ENCODE results near the gene RANBP9. TPM values are rescaled to one million over a fixed set of nuclear protein-coding genes. Genes with fewer than 3 reads are reported as not detected.

RANBP9 gene
- total RNA-seq, 1 donor from 2014 or later, result 44.8 TPM

DNA sequence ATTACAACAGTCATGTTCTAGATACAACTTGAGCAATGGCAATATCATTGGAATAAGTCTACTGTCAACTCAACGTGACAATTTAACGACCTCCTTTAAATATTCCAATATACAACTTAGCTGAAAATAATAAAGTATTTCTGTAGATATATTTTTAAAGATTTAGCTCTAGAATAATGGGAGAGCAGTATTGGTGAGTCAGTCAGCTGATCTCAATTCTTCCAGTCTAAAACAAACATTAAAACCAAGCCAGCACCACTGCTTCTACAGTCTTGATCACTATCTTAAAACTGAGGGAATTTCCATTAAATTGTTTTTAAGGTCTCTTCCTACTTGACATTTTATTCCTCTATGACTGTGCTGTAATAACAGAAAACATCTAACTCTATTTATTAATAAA lies 58.3 kb downstream of the RANBP9 start:
- no peak for DNase-seq (ENCODE audit: low spot score)
- no peaks in the 10 kb centered on the region for H3K27me3 ChIP-seq
- no peaks in the 10 kb centered on the region for H3F3A ChIP-seq (ENCODE audit: low read depth)
- H3K79me2 ChIP-seq (ENCODE audit: low read depth), result peaks cover 18% of the 10 kb centered on the region
- no peaks in the 10 kb centered on the region for H3K4me1 ChIP-seq
- no peaks in the 10 kb centered on the region for H3K9me3 Mint-ChIP-seq
- no peaks in the 10 kb centered on the region for H3K4me1 Mint-ChIP-seq
- H3K27ac ChIP-seq, result no peak overlapping the region
- no peak overlapping the region for H3K4me2 ChIP-seq
- peaks cover 4% of the 10 kb centered on the region for H3K36me3 Mint-ChIP-seq
- H3K9ac ChIP-seq, result no peak overlapping the region
- H4K20me1 ChIP-seq (ENCODE audit: low read depth), result peaks cover 3% of the 10 kb centered on the region
- H3K36me3 ChIP-seq, result no peaks in the 10 kb centered on the region
- H3K4me3 Mint-ChIP-seq, result no peak overlapping the region
- H3K9me3 ChIP-seq (ENCODE audit: low read depth), result no peaks in the 10 kb centered on the region
- H3K27ac Mint-ChIP-seq, result no peak overlapping the region
- no peak overlapping the region for H2AFZ ChIP-seq (replicated peaks)
- H3K27me3 Mint-ChIP-seq (ENCODE audit: insufficient read depth, low read depth), result peaks cover 2% of the 10 kb centered on the region
- no peak overlapping the region for H3K4me3 ChIP-seq
- TF ChIP-seq EZH2 (IDR thresholded peaks at IDR 0.05) (no peak), EZH2phosphoT487 (IDR thresholded peaks at IDR 0.05) (no peak), CTCF (IDR thresholded peaks at IDR 0.05) (no peak)

- Histone ChIP-seq H3F3A (ENCODE audit: low read depth) (no peaks in the 10 kb centered on the region), H3K27ac (no peak overlapping the region), H3K9me3 (ENCODE audit: low read depth) (no peaks in the 10 kb centered on the region), H2AFZ (replicated peaks) (no peak overlapping the region), H3K79me2 (ENCODE audit: low read depth) (no peaks in the 10 kb centered on the region), H3K36me3 (no peaks in the 10 kb centered on the region), H3K4me3 (no peak overlapping the region), H3K4me2 (no peak overlapping the region), H3K4me1 (no peaks in the 10 kb centered on the region), H4K20me1 (ENCODE audit: low read depth) (peaks cover 3% of the 10 kb centered on the region), H3K9ac (no peak overlapping the region), H3K27me3 (no peaks in the 10 kb centered on the region)
- Mint-ChIP-seq H3K36me3 (peaks cover 5% of the 10 kb centered on the region), H3K9me3 (no peaks in the 10 kb centered on the region), H3K4me3 (no peak overlapping the region), H3K27me3 (ENCODE audit: insufficient read depth, low read depth) (peaks cover 2% of the 10 kb centered on the region), H3K4me1 (no peaks in the 10 kb centered on the region), H3K27ac (no peak overlapping the region)
- TF ChIP-seq EZH2 (IDR thresholded peaks at IDR 0.05) (no peak), CTCF (IDR thresholded peaks at IDR 0.05) (no peak), EZH2phosphoT487 (IDR thresholded peaks at IDR 0.05) (no peak)
- no peak for DNase-seq (ENCODE audit: low spot score)
These were observed 62.2 kb downstream of the RANBP9 start for GRCh38 chr6:13649393-13649792.

DNA sequence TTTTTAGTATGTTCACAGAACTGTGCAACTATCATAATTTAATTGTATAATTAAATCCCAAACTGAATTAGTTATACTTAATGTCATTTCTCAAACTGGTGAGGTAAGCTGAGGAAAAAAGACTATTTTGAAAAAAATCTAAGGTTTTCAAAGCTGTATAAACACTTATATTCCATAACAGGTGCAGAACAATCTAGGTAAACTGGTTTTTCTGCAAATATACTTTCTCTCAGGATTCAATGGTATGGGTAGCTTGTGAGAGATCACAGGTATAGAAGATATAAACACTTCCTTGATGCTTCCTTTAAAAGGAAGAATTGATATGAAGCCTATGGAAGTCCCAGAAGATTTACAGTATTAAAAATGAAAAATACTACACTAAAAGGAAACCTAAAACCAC lies 62.8 kb downstream of the RANBP9 start:
- Histone ChIP-seq H3K9ac (no peak overlapping the region), H3K27me3 (no peaks in the 10 kb centered on the region), H3K4me2 (no peak overlapping the region), H3K9me3 (ENCODE audit: low read depth) (no peaks in the 10 kb centered on the region), H3K4me3 (no peak overlapping the region), H3K36me3 (no peaks in the 10 kb centered on the region), H4K20me1 (ENCODE audit: low read depth) (peaks cover 3% of the 10 kb centered on the region), H3F3A (ENCODE audit: low read depth) (no peaks in the 10 kb centered on the region), H2AFZ (replicated peaks) (no peak overlapping the region), H3K79me2 (ENCODE audit: low read depth) (no peaks in the 10 kb centered on the region), H3K4me1 (no peaks in the 10 kb centered on the region), H3K27ac (no peak overlapping the region)
- H3K4me1 Mint-ChIP-seq, result no peaks in the 10 kb centered on the region
- no peak for DNase-seq (ENCODE audit: low spot score)
- H3K36me3 Mint-ChIP-seq, result peaks cover 5% of the 10 kb centered on the region
- no peak for TF ChIP-seq EZH2 (IDR thresholded peaks at IDR 0.05)
- TF ChIP-seq EZH2phosphoT487 (IDR thresholded peaks at IDR 0.05), result no peak
- no peak for TF ChIP-seq CTCF (IDR thresholded peaks at IDR 0.05)
- H3K27ac Mint-ChIP-seq, result no peak overlapping the region
- no peaks in the 10 kb centered on the region for H3K9me3 Mint-ChIP-seq
- no peak overlapping the region for H3K4me3 Mint-ChIP-seq
- peaks cover 2% of the 10 kb centered on the region for H3K27me3 Mint-ChIP-seq (ENCODE audit: insufficient read depth, low read depth)

Measured in neural progenitor cell (in vitro differentiated cells).